H1 (cell line): Measurements from ENCODE around the gene ANKRD11. TPM values are rescaled to one million over a fixed set of nuclear protein-coding genes. Genes with fewer than 3 reads are reported as not detected.
A peak's percentile ranks its signal among the peaks of the same experiment; 100 is the strongest.

ENCODE experiments used
- CTCF ChIA-PET: fragments of 300-600 bp; sonication (Branson Sonifier 250); formaldehyde crosslinking; loops from one replicate; lab custom pipeline; 2021; ENCODE audit not compliant: partially characterized antibody; lab: Charles Lee
- POLR2A ChIA-PET: fragments of 300-600 bp; sonication (Branson Sonifier 250); formaldehyde crosslinking; loops from one replicate; lab custom pipeline; 2021; ENCODE audit warnings: inconsistent platforms; ENCODE audit not compliant: partially characterized antibody; lab: Charles Lee
- DNase-seq, 2 experiments: peaks; one replicate each; pipeline versions ENCODE4 v3.0.0 to v3.0.0-alpha.2; 2010 to 2022; ENCODE audit warnings: low spot score in 2 of 2, low read depth in 1 of 2, mixed read lengths in 1 of 2
- FAIRE-seq: peaks from 2 replicates; lab custom pipeline; 2011; peaks lifted over from hg19 to GRCh38; lab: Jason Lieb, UNC
- H2AFZ ChIP-seq: 2 replicates; pipeline ENCODE4 v1.8.1; 2012; ENCODE audit warnings: low read length, inconsistent platforms
- H2AK5ac ChIP-seq: 2 replicates; pipeline ENCODE4 v1.6.1; 2013; ENCODE audit warnings: low read depth, low read length
- H2BK120ac ChIP-seq: replicated peaks from 2 replicates; pipeline ENCODE3; 2013; ENCODE audit warnings: low read depth, low read length, inconsistent platforms
- H2BK12ac ChIP-seq: 2 replicates; pipeline ENCODE4 v1.6.1; 2013; ENCODE audit warnings: low read depth, low read length
- H2BK15ac ChIP-seq: 2 replicates; pipeline ENCODE4 v1.6.1; 2013; ENCODE audit warnings: low read length
- H2BK20ac ChIP-seq: 2 replicates; pipeline ENCODE4 v1.6.1; 2013; ENCODE audit warnings: low read length
- H2BK5ac ChIP-seq: 2 replicates; pipeline ENCODE4 v1.6.1; 2013; ENCODE audit warnings: low read depth, low read length
- H3K14ac ChIP-seq: 2 replicates; pipeline ENCODE4 v1.6.1; 2013; ENCODE audit warnings: inconsistent platforms; ENCODE audit not compliant: insufficient read length
- H3K18ac ChIP-seq: 2 replicates; pipeline ENCODE4 v1.6.1; 2013; ENCODE audit warnings: low read length; ENCODE audit errors: extremely low read depth
- H3K23ac ChIP-seq: 2 replicates; pipeline ENCODE4 v1.6.1; 2013; ENCODE audit warnings: inconsistent platforms; ENCODE audit not compliant: insufficient read length
- H3K23me2 ChIP-seq: 2 replicates; pipeline ENCODE4 v1.6.1; 2013; ENCODE audit warnings: low read depth, low read length
- H3K27ac ChIP-seq: 2 replicates; pipeline ENCODE4 v1.6.1; 2011; ENCODE audit warnings: low read depth, low read length, inconsistent platforms
- H3K27me3 ChIP-seq, 4 experiments: replicated peaks in 1 of 4; 1 replicate in 1 of 4; 2 replicates in 3 of 4; pipeline versions ENCODE4 v1.6.1 to v1.8.1; 2011 to 2013; ENCODE audit warnings: low read length in 3 of 4, mild to moderate bottlenecking in 3 of 4, inconsistent platforms in 2 of 4, mixed read lengths in 2 of 4, moderate library complexity in 1 of 4; ENCODE audit not compliant: control insufficient read depth in 3 of 4, insufficient read depth in 3 of 4; ENCODE audit errors: extremely low read depth in 1 of 4
- H3K36me3 ChIP-seq, 4 experiments: 2 replicates each; pipeline versions ENCODE4 v1.6.1 to v1.8.1; 2011 to 2013; ENCODE audit warnings: mild to moderate bottlenecking in 4 of 4, low read length in 3 of 4, moderate library complexity in 2 of 4, control low read depth in 1 of 4, inconsistent platforms in 1 of 4; ENCODE audit not compliant: insufficient read depth in 4 of 4, control insufficient read depth in 2 of 4
- H3K4ac ChIP-seq: replicated peaks from 2 replicates; pipeline ENCODE3; 2013; ENCODE audit warnings: low read length, low read depth, mixed read lengths, inconsistent platforms; ENCODE audit not compliant: insufficient read length
- H3K4me1 ChIP-seq, 4 experiments: replicated peaks in 1 of 4; 1 replicate in 1 of 4; 2 replicates in 3 of 4; pipeline versions ENCODE4 v1.6.1 to v1.8.1; 2011 to 2013; ENCODE audit warnings: low read length in 3 of 4, inconsistent platforms in 2 of 4, mixed read lengths in 1 of 4; ENCODE audit not compliant: insufficient read depth in 4 of 4, control insufficient read depth in 3 of 4
- H3K4me2 ChIP-seq, 2 experiments: 2 replicates each; pipeline versions ENCODE4 v1.6.1 to v1.8.1; 2011 to 2013; ENCODE audit warnings: low read depth in 2 of 2, low read length in 2 of 2, control low read depth in 1 of 2, inconsistent platforms in 1 of 2, mild to moderate bottlenecking in 1 of 2; ENCODE audit not compliant: insufficient read depth in 1 of 2
- H3K4me3 ChIP-seq, 4 experiments: fragments of 200-600, 300-600 bp in 1 of 4; sonication (generic), shearing (Covaris generic), sonication (Bioruptor Twin) in 1 of 4; 2 replicates each; pipeline versions ENCODE4 v1.5.1 to v1.8.1; 2011 to 2016; ENCODE audit warnings: low read length in 4 of 4, low read depth in 3 of 4, control low read depth in 2 of 4, inconsistent platforms in 2 of 4, mild to moderate bottlenecking in 2 of 4, mixed read lengths in 1 of 4, moderate library complexity in 1 of 4; ENCODE audit not compliant: insufficient read depth in 2 of 4; ENCODE audit errors: extremely low read depth in 1 of 4
- H3K56ac ChIP-seq: replicated peaks from 2 replicates; pipeline ENCODE3; 2013; ENCODE audit warnings: low read depth, mild to moderate bottlenecking, mixed read lengths, low read length, inconsistent platforms; ENCODE audit not compliant: insufficient read length
- H3K79me1 ChIP-seq: 2 replicates; pipeline ENCODE4 v1.6.1; 2013; ENCODE audit warnings: low read depth, low read length, control low read depth
- H3K79me2 ChIP-seq, 2 experiments: 2 replicates each; pipeline versions ENCODE4 v1.6.1 to v1.8.1; 2012 to 2013; ENCODE audit warnings: low read length in 2 of 2, mild to moderate bottlenecking in 2 of 2, inconsistent platforms in 1 of 2; ENCODE audit not compliant: insufficient read depth in 2 of 2, control insufficient read depth in 1 of 2
- H3K9ac ChIP-seq, 4 experiments: replicated peaks in 1 of 4; 1 replicate in 1 of 4; 2 replicates in 3 of 4; pipeline versions ENCODE4 v1.6.1 to v1.8.1; 2011 to 2013; ENCODE audit warnings: low read depth in 3 of 4, low read length in 3 of 4, control low read depth in 2 of 4, mild to moderate bottlenecking in 2 of 4, moderate library complexity in 2 of 4, inconsistent platforms in 1 of 4; ENCODE audit errors: extremely low read depth in 1 of 4
- H3K9me3 ChIP-seq, 2 experiments: 2 replicates each; pipeline versions ENCODE4 v1.6.1 to v1.8.1; 2012 to 2013; ENCODE audit warnings: mild to moderate bottlenecking in 2 of 2, moderate library complexity in 2 of 2, control low read depth in 1 of 2, inconsistent platforms in 1 of 2, low read depth in 1 of 2, low read length in 1 of 2, mixed read lengths in 1 of 2; ENCODE audit not compliant: insufficient read depth in 2 of 2
- H4K20me1 ChIP-seq, 2 experiments: replicated peaks in 1 of 2; 2 replicates each; pipeline versions ENCODE3 to v1.8.1; 2011 to 2013; ENCODE audit warnings: inconsistent platforms in 2 of 2, low read length in 2 of 2, mild to moderate bottlenecking in 1 of 2; ENCODE audit not compliant: insufficient read depth in 2 of 2, control insufficient read depth in 1 of 2
- H4K5ac ChIP-seq: 2 replicates; pipeline ENCODE4 v1.6.1; 2013; ENCODE audit warnings: low read length, low read depth, mixed read lengths, inconsistent platforms; ENCODE audit not compliant: insufficient read length
- H4K8ac ChIP-seq: 2 replicates; pipeline ENCODE4 v1.8.0; 2013; ENCODE audit warnings: mild to moderate bottlenecking, moderate library complexity, low read length, inconsistent platforms; ENCODE audit not compliant: insufficient read depth; ENCODE audit errors: extremely low read depth
- H4K91ac ChIP-seq: replicated peaks from 2 replicates; pipeline ENCODE3; 2013; ENCODE audit warnings: low read length, mixed read lengths, inconsistent platforms; ENCODE audit not compliant: insufficient read length
- CHD1 ChIP-seq: IDR thresholded peaks from 2 replicates; pipeline ENCODE4 v1.6.1; 2012; ENCODE audit warnings: low read depth, low read length, improper control_type of control experiment
- RAD21 ChIP-seq, 2 experiments: IDR thresholded peaks in 1 of 2; conservative IDR thresholded peaks in 1 of 2; 2 replicates each; pipeline ENCODE4 v1.6.1; 2011; ENCODE audit warnings: low read depth in 2 of 2, low read length in 2 of 2, improper control_type of control experiment in 1 of 2, inconsistent platforms in 1 of 2, mild to moderate bottlenecking in 1 of 2, moderate library complexity in 1 of 2
- RBBP5 ChIP-seq: IDR thresholded peaks from 2 replicates; pipeline ENCODE4 v1.7.1; 2012; ENCODE audit warnings: low read depth, mild to moderate bottlenecking, inconsistent platforms, low read length, moderate library complexity, borderline replicate concordance
- WGBS, 2 experiments: shearing (Covaris generic) in 1 of 2; methylation state at CpG; one replicate each; pipeline versions ENCODE4 v1.1.6 to v1.1.7; 2013 to 2015; ENCODE audit warnings: low lambda C conversion rate in 2 of 2, mixed read lengths in 2 of 2, inconsistent platforms in 1 of 2, low coverage in 1 of 2, missing lambda C conversion rate in 1 of 2; ENCODE audit not compliant: insufficient replicate concordance in 2 of 2, insufficient coverage in 1 of 2, insufficient read length in 1 of 2; ENCODE audit errors: extremely low coverage in 1 of 2, missing lambda C conversion rate in 1 of 2; 5-methylcytosine and 5-hydroxymethylcytosine counted together
- polyA plus RNA-seq, 7 experiments: library from polyadenylated mRNA; depleted of rRNA in 3 of 7; stranded (reverse) in 5 of 7; unstranded in 2 of 7; fragments of >200 nt in 5 of 7; fragments of 200-250 nt in 2 of 7; gene quantifications; 1 replicate in 5 of 7; 2 replicates in 1 of 7; 4 replicates in 1 of 7; pipeline versions ENCODE4 v1.2.1 to v1.2.3, GENCODE V29; 2011 to 2013; ENCODE audit warnings: missing spikeins in 2 of 7, mixed read lengths in 2 of 7
- total RNA-seq: library from RNA; stranded (reverse); fragmentation: NEBNext Ultra II Directional; extraction: Animal tissue kit (Norgen Biotek cat#: 25700); gene quantifications from 2 replicates; pipeline ENCODE4 v1.2.1, GENCODE V29; 2021

ANKRD11 gene
- total and polyA plus RNA-seq, 2 of the 8 experiments (the other 6 are each of a cell fraction or from before 2014, with no cell fraction given) = 46.5 to 142 TPM

DNA sequence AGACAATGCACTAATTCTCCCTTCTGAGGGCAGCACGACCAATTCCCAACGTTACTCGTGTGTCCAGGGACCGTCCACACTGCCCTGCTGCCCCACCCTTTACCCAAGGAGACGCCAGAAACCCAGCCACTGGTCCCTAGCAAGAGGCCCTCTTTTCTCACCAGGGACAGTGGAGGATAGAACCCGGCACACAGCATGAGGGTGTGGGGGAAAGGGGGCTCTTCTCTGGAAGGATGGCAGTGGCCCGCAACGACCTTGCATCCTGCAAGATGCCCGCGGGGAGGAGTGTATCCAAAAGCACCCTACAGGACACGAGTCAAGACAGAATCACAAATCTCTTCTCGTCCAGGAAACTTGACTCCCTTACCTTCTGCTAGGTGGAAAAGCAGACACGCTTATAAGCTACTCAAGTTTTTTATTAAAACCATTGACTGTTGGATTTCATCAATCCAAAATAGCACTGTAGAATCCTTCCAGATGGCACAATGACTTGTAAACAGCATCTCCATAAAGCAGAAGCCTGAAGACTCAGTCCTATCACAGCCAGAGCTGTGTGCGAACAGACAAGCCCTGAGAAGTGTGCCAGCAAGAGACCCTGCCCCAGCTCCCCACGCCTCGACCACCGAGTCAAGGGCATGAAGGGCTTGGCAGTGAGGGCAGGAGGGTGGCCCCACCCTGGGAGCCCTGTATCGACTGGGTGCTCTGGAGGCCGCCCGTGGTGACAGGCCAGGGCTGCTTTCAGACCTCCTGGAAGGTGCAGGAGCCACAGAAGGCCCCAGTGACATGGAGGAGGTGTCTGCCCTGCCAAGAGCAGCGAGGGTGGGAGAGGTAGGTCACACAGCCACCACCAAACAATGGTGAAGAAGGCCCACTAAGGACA lies 103.8 kb downstream of the ANKRD11 start:
- CTCF ChIA-PET = interaction anchor here (0.6 to 1.6 kb wide), 2 partner anchors 24 to 58 kb away, joined by 3 to 5 read pairs; no protein-coding TSS in a partner anchor
- H3K23me2 ChIP-seq = no peaks in the 10 kb centered on the region

More for the DNA sequence above, 103.8 kb downstream of the ANKRD11 start:
- Histone ChIP-seq H3K4me1 (peaks cover 3 to 22% (median 15%) of the 10 kb centered on the region in 4 experiments), H3K27ac (0 out of 2 replicates have a peak overlapping the region, but pooled peaks have one; percentile 2), H3K27me3 (no peaks in the 10 kb centered on the region), H3K4ac (no peak overlapping the region), H2BK12ac (no peak overlapping the region), H3K56ac (no peak overlapping the region), H3K9ac (no peak overlapping the region), H3K79me1 (peaks cover 27% of the 10 kb centered on the region), H2AFZ (no peak overlapping the region), H4K8ac (peak overlapping the region; percentile 42; the same call in 1 of the 2 replicates), H2BK15ac (no peak overlapping the region), H4K20me1 (peaks cover 33 to 46% of the 10 kb centered on the region in 2 experiments), H3K14ac (no peak overlapping the region), H4K5ac (no peak overlapping the region), H2BK120ac (no peak overlapping the region), H3K9me3 (no peaks in the 10 kb centered on the region), H3K23ac (no peak overlapping the region), H4K91ac (no peak overlapping the region), H2BK20ac (no peak overlapping the region), H3K4me2 (no peak overlapping the region), H2AK5ac (no peak overlapping the region), H3K18ac (no peak overlapping the region), H3K36me3 (no peaks in the 10 kb centered on the region), H3K4me3 (no peak overlapping the region), H2BK5ac (no peak overlapping the region), H3K79me2 (peaks cover 34 to 95% of the 10 kb centered on the region in 2 experiments)
- POLR2A ChIA-PET = interaction anchor here (1.0 kb wide), 1 partner anchor 9 kb away, joined by 3 read pairs; no protein-coding TSS in a partner anchor
- no peak for FAIRE-seq
- WGBS, 2 experiments = 89% methylated on average over 20 of the region's 21 CpGs; no CpG with 5 or more reads in 1 of the 2 experiments
- no peak for DNase-seq
- no peak for TF ChIP-seq RBBP5
- TF ChIP-seq CHD1 = no peak
- no peak for TF ChIP-seq RAD21 (IDR thresholded peaks at IDR 0.05 in 1 of 2, conservative IDR thresholded peaks at IDR 0.05 in 1 of 2; ENCODE audit: low read depth in 2 of 2, low read length in 2 of 2)
